T-helper 1 cell treated with Interleukin-12 subunit alpha and Interleukin-12 subunit beta and Interleukin-4 antibody, amounts not matched to agents 30 μg/mL and 1 μg/mL, for 36 hours (primary cell): ENCODE results near the gene DOP1A.
"Not testable (repeated sequence)": the region's sequence is repeated elsewhere in the genome, so short reads cannot be mapped to it uniquely, and the experiment has no call there.

Experiments
- H3K27ac Mint-ChIP-seq: one replicate; pipeline ENCODE4 v1.8.0; 2021; ENCODE audit warnings: mild to moderate bottlenecking, mixed read lengths
- H3K27me3 Mint-ChIP-seq: one replicate; pipeline ENCODE4 v1.8.0; 2021; ENCODE audit warnings: low read depth, mixed read lengths
- H3K36me3 Mint-ChIP-seq: one replicate; pipeline ENCODE4 v1.8.0; 2021; ENCODE audit warnings: low read depth, mixed read lengths
- H3K4me1 Mint-ChIP-seq: one replicate; pipeline ENCODE4 v1.8.0; 2021; ENCODE audit warnings: low read depth, mixed read lengths
- H3K4me3 Mint-ChIP-seq: one replicate; pipeline ENCODE4 v1.8.0; 2021; ENCODE audit warnings: mild to moderate bottlenecking, moderate library complexity, mixed read lengths
- H3K9me3 Mint-ChIP-seq: one replicate; pipeline ENCODE4 v1.8.0; 2021; ENCODE audit warnings: mixed read lengths

The DOP1A gene

DNA sequence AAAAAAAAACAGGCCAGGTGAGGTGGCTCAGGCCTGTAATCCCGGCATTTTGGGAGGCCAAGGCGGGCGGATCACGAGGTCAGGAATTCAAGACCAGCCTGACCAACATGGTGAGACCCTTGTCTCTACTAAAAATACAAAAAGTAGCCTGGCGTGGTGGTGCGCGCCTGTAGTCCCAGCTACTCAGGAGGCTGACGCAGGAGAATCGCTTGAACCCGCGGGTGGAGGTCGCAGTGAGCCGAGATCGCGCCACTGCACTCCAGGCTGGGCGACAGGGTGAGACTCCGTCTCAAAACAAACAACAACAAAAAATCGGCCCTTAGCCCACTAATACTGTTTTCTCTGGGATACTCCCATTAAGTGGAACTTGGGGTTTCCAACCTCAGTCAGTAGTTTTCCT, 124.5 kb downstream of the DOP1A start:
- Mint-ChIP-seq H3K4me1 (peaks cover 29% of the 10 kb centered on the region), H3K4me3 (peak overlapping the region; percentile 93)
- H3K27me3 Mint-ChIP-seq, H3K9me3 Mint-ChIP-seq, H3K36me3 Mint-ChIP-seq, H3K27ac Mint-ChIP-seq: not testable (repeated sequence)

DNA sequence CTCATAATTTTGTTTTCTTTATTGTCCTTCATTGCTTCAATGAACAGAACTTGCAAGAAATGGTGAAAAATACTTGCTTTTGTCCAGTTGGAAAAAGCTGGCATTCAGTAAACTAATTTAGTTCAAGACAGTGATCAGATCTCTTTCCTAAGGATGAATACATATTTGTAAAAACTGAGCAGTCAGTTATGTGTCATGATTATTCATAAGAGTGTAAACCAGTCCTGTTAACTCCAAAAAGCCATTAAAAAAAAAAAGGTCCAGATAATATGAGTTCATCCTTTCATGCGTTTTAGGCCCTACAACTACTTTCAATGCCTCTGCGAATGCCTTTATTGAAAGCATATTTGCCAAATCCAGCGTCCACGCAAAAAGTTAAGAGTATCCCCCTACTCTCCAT, 125.0 kb downstream of the DOP1A start:
- Mint-ChIP-seq H3K27ac (peak overlapping the region; percentile 74), H3K9me3 (no peaks in the 10 kb centered on the region), H3K27me3 (no peaks in the 10 kb centered on the region), H3K36me3 (peaks cover 6% of the 10 kb centered on the region), H3K4me3 (peak overlapping the region; percentile 93), H3K4me1 (peaks cover 29% of the 10 kb centered on the region)

DNA sequence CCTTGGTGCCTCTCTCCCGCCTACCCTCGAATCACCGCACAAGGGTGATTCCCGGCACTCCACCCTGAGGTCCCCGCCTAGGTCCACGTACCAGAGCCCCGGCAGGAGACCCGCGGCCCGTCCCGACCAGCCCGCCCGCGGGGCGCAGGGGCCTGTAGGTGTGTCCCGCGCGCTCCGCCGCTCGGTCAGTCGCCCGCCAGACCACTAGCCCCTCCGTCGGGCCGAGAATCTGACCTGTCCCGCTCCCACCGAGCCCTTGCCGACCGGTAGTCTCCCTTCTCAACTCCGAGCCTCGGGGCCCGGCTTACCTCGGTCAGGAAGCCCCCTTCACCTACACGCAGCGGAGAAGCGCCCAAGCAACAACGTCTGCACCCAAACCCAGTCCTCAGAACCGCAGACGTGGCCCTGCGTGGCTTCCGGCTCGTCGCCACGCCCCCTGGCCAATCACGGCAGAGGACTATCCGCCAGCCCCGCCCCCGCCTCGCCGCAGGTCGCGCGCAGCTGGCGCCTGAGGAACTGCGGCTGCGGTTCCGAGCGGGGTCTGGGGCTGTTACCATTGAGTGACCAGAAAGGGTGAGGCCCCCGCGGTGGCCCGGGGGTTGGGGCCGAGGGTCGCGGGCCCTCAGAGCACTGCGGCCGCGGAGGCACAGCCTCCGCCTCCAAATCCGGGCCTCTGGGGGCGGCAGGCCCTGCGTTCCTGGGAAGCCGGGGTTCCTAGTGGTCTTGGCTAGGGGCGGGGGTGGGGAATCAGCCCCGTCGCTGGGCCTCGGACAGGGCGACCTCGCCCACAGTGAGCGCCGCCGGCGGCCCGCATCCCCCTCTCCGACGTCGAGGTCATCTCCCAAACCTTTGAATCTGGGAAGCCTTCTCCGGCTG, 125.6 kb downstream of the DOP1A start, which contains the start of the genes PGM3 and RWDD2A:
Gene PGM3 (minus strand): TSS at position 395 of the 876 bp plus-strand sequence. CDS start 2,253 bp downstream, outside the sequence.
Gene RWDD2A (plus strand): TSS at position 487 of the 876 bp plus-strand sequence. CDS start 1,095 bp downstream, outside the sequence.
- H3K4me3 Mint-ChIP-seq = peak within 1 kb of the TSS; percentile 93
- peaks cover 6% of the 10 kb centered on the region for H3K36me3 Mint-ChIP-seq
- H3K9me3 Mint-ChIP-seq = no peaks in the 10 kb centered on the region
- peaks cover 28% of the 10 kb centered on the region for H3K4me1 Mint-ChIP-seq
- peak within 1 kb of the TSS; percentile 91 for H3K27ac Mint-ChIP-seq
- H3K27me3 Mint-ChIP-seq = no peaks in the 10 kb centered on the region

DNA sequence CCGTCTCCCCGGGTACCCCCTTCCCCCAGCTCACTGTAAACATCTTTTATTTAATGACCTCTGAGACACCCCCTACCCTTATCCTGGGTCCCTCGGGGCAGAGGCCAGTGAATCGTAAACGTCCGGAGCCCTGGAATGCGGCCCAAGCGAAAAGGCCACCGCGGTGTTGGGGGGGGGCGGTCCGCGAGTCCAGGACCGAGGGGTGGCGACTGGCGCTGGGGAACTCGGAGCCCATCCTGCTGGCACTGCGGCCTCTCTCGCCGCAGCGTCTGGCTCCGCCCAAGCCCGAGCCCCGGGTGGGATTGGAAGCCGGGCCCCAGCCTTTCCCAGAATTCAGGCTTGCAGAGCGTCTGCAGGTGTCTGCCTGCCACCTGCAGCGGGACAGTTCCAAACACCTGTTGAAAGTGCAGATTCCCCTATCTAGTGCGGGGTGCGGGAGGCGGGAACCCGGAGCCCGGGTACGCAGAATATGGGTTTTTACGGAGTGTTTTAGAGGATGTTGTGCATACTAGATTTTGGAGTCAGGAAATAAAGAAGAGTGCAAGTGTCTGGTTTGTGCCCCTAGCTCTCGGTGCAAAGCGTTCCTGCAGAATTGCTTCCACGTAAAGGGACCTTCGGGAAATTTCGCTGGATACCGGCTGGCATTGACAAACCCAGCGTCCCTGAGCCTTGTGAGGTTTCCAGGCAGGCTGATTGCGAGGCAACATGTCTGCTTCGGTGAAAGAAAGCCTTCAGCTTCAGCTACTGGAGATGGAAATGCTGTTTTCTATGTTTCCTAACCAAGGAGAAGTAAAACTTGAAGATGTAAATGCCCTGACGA, 126.5 kb downstream of the DOP1A start:
- H3K36me3 Mint-ChIP-seq = peaks cover 6% of the 10 kb centered on the region
- H3K4me3 Mint-ChIP-seq = peak overlapping the region; percentile 77
- H3K9me3 Mint-ChIP-seq = no peaks in the 10 kb centered on the region
- no peaks in the 10 kb centered on the region for H3K27me3 Mint-ChIP-seq
- no peak overlapping the region for H3K27ac Mint-ChIP-seq
- H3K4me1 Mint-ChIP-seq = peaks cover 24% of the 10 kb centered on the region

DNA sequence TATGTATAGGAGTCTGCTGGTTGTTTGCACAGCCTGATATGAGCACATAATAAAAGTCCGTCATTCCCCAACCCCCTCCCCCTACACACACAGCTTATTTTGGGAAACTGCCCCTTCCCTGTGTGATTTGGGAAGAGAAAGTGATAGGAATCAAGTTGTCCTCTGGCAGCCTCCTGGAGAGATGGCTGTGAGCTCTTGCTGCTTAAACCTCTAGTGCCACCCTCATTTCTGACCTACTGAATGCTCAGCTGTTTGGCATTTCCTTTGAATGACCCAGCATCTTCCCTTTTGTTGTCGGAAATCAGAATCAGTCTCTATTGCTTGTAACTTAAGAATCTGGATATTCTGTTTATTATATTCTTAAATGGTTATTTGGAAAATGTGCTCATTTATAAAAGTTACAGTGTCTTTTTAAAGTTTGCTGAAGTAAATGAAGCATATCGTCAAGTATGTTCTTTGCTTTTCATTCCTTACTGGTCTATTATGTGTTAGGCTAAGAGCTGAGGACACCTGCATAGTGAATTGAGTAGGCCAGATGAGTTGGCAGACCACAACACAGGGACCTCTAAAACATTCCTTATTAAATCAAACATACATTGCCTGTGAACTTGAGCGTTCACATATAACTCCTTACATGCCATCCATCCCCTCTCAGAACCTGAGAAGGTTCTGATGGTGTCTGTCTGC, 131.2 kb downstream of the DOP1A start:
- Mint-ChIP-seq H3K36me3 (no peaks in the 10 kb centered on the region), H3K4me1 (peaks cover 14% of the 10 kb centered on the region), H3K27me3 (peaks cover 6% of the 10 kb centered on the region), H3K9me3 (no peaks in the 10 kb centered on the region), H3K27ac (no peak overlapping the region), H3K4me3 (no peak overlapping the region)

DNA sequence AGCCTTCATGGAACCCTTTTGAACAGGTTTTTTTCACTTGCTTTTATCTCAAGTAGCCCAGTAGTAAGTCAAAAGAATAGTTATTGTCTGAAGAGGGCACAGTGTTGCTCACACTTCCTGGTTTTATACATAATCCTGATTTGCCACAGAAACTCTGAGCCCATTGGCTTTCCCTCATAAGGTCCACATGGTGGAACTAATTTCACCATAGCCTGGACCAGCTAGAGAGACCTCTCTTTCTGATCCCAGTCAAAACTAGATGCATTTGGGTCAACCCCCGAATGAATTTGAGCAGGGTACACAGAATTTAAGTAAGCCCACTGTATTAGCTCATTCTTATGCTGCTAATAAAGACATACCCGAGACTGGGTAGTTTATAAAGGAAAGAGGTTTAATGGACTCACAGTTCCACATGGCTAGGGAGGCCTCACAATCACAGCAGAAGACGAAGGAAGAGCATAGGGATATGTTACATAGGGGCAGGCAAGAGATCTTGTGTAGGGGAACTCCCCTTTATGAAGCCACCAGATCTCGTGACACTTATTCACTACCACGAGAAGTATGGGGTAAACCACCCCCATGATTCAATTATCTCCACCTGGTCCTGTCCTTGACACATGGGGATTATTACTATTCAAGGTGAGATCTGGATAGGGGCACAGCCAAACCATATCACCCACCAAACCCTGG, 131.8 kb downstream of the DOP1A start:
- H3K27ac Mint-ChIP-seq = no peak overlapping the region

DNA sequence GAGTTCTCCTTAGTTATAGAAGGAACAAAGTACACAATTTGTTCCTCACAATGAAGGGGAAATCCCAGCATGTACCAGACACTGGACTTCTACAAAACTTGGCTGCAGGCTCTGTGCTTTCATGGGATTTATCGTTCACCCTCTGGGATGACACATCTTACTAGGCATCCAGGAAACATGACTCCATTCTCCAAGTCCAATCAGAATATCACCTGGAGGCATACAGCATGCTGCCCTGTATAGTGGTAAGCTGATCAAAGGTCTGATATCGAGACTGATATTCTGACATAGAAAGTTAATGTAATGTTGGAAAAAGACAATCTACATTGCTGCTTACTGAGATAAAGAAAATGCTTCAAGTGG, 132.4 kb downstream of the DOP1A start:
- no peaks in the 10 kb centered on the region for H3K36me3 Mint-ChIP-seq
- no peaks in the 10 kb centered on the region for H3K9me3 Mint-ChIP-seq
- peaks cover 6% of the 10 kb centered on the region for H3K4me1 Mint-ChIP-seq
- H3K27me3 Mint-ChIP-seq = peaks cover 6% of the 10 kb centered on the region
- no peak overlapping the region for H3K27ac Mint-ChIP-seq
- H3K4me3 Mint-ChIP-seq = no peak overlapping the region

More for the DNA sequence above, 131.8 kb downstream of the DOP1A start:
- H3K9me3 Mint-ChIP-seq = no peaks in the 10 kb centered on the region
- peaks cover 9% of the 10 kb centered on the region for H3K4me1 Mint-ChIP-seq
- H3K4me3 Mint-ChIP-seq = no peak overlapping the region
- H3K27me3 Mint-ChIP-seq = peaks cover 6% of the 10 kb centered on the region
- no peaks in the 10 kb centered on the region for H3K36me3 Mint-ChIP-seq

DNA sequence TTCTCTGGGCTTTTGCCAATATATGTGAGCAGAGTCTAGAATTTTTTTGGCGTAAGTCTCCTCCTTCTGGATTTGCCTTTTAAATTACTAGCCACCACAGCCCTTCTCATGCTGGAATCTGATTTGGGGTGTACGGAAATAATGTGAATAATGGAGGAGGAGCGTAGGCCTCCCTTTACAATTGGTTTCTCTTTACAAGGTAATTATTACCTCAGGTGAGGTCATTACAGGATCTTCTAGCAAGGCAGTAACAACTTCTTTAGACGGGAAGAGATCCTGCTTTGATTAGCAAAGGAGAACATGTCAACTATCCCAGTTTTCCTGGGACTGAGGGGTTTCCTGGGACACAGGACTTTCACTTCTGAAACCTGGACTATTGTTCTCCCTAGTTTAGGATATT, 134.6 kb downstream of the DOP1A start:
- Mint-ChIP-seq H3K27ac (no peak overlapping the region), H3K4me1 (peaks cover 3% of the 10 kb centered on the region), H3K27me3 (peaks cover 14% of the 10 kb centered on the region), H3K9me3 (no peaks in the 10 kb centered on the region), H3K4me3 (no peak overlapping the region), H3K36me3 (no peaks in the 10 kb centered on the region)

DNA sequence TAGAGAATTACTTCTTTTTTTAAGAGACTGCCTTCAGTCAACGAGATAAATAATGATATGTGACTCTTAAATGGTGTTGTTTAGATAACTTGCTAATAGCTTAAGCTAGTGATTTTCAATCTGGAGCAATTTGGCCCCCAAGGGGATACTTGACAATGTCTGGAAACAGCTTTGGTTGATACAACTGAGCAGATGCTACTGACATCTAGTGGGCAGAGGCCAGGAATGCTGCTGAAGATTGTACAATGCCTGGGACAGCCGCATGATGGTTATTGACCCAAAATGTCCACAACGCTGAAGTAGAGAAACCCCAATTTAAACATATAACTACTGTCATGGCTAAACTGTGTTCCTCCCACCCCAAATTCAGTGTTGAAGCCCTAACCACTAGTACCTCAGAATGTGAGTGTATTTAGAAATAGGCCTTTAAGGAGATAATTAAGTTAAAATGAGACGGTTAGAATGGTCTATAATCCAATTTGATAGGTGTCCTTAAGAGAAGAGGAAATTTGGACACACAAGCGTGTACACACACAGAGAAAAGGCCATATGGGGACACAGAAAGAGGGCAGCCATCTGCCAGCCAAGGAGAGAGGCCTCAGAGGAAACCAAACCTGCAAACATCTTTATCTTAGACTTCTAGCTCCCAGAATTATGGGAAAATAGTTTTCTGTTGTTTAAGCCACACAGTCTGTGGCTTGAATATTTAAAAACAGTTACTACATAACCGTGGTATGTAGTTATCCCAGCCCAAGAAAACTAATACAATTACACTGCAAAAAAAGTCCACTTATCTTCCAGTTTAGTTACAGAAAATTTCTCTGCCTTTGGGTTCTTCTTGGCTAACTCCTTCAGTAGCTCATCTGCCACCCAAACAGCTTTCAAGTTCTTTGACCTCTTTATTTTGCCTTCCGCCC, 147.9 kb downstream of the DOP1A start:
- H3K9me3 Mint-ChIP-seq = no peaks in the 10 kb centered on the region
- no peaks in the 10 kb centered on the region for H3K4me1 Mint-ChIP-seq
- H3K36me3 Mint-ChIP-seq = no peaks in the 10 kb centered on the region
- H3K27ac Mint-ChIP-seq = no peak overlapping the region
- no peak overlapping the region for H3K4me3 Mint-ChIP-seq
- peaks cover 35% of the 10 kb centered on the region for H3K27me3 Mint-ChIP-seq

DNA sequence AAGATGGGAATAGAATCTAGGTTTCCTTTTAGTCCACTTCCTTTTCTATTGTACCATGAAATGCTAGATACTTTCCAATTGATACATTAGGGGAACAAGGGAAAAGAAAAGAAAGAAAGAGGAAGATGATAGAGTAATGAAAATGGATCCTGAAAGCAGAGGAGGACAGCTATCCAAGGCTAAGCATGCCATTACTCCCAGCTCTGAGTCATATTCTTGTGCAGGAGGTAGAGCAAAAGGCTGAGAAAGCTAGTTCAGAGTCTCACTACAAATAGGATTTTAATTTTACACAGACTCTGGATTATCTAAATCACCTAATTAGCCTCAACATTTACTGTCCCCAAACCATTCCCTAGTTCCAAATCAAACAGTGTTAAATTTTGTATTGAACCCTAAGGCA, 149.3 kb downstream of the DOP1A start:
- no peak overlapping the region for H3K4me3 Mint-ChIP-seq
- H3K27ac Mint-ChIP-seq = no peak overlapping the region
- no peaks in the 10 kb centered on the region for H3K4me1 Mint-ChIP-seq
- H3K36me3 Mint-ChIP-seq = no peaks in the 10 kb centered on the region
- H3K9me3 Mint-ChIP-seq = no peaks in the 10 kb centered on the region
- H3K27me3 Mint-ChIP-seq = peaks cover 26% of the 10 kb centered on the region
